ENCODE results near the gene TBCE.

TBCE gene

DNA sequence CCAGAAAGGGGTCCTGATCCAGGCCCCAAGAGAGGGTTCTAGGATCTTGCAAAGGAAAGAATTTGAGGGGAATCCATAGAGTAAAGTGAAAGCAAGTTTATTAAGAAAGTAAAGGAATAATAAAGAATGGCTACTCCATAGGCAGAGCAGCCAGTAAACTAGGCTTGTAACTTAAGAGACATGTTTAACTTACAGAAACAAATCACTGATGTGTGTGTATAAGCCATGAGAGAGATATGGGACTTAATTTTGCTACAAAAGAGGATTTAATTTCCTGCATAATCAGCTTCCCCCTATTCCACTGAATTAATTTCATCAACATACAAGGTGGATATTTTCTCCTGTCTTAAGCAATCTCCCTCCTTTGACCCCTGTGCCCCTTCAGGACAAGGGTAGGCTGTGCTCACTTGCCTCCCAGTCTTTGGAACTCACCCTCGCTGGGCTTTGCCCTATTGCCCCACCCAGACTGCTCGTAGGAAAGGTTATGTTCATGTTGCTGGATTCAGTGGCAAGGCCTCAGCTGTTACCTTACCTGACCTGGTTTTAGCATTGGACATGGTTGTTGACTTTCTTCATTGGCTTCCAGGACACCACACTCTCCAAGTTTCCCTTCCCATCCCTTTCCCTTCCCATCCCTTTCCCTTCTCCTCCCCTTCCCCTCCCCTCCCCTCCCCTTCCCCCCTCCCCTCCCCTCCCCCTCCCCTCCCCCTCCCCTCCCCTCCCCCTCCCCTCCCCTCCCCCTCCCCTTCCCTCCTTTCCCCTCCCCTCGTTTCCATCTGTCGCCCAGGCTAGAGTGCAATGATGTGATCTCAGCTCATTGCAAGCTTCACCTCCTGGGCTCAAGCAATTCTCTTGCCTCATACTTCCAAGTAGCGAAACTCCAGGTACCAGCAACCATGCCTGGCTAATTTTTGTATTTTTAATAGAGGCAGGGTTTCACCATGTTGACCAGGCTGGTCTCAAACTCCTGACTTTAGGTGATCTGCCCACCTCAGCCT lies 44.6 kb downstream of the TBCE start:
- no peak for DNase-seq (ENCODE audit: low read depth)

GRCh38 chr1:235415008-235415904 lies 48.0 kb downstream of the TBCE start:
- peak; percentile 76 for DNase-seq (ENCODE audit: low read depth)

- peak; percentile 17 for DNase-seq (ENCODE audit: low read depth)
These were observed 49.4 kb downstream of the TBCE start for GRCh38 chr1:235416662-235417049.

DNA sequence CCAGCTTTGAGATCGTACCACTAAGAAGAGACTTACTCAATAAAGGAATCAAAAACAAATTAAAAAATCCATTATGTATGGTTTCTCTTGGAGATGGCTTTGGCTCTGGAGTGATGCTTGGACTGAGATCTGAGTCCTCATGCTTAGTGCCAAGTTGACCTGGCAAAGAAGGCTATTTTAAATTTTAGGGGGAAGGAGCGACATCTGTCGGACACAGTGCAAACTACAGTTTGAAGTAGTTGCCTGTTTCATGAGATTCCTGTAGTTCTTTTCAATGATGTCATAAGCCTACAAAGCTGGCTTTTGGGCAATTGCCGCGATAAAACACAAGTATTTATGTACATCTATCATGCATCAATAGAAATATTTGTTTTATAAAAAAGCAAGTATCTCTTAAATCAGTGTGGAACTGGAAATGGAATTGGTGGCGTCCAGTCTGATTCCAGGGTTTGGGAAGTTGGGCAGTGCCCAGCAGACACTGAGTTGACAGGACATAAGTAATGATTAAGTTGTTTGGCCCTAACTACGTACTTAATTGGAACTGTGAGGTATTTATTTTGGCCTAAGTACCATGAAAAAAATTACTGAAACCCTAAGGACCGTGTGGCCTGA lies 50.0 kb downstream of the TBCE start:
- peak; percentile 72 for DNase-seq (ENCODE audit: low read depth)

GRCh38 chr1:235421751-235422150 lies 54.5 kb downstream of the TBCE start:
- no peak for DNase-seq (ENCODE audit: low read depth)

DNA sequence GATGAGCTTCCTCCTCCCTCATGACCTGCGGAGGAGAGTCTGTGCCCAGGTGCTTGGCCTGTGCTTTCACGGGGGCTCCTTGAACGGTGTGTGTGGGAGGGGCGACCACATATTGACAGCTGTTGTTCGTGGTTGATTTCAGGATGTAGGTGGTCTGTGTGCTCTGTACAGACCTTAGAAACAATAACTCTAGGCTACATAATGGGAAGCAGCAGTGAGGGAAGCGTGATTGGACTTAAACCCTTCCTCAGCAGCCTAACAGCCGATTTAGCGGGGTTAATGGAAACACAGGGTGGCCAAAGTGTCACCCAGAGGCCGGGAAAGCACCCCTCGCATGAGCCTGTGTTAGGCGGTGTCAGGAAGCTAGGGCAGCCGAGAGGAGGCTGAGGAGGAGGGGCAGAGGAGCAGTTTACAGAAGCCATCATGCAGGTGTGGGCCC lies 56.0 kb downstream of the TBCE start:
- no peak for DNase-seq (ENCODE audit: low read depth)

DNA sequence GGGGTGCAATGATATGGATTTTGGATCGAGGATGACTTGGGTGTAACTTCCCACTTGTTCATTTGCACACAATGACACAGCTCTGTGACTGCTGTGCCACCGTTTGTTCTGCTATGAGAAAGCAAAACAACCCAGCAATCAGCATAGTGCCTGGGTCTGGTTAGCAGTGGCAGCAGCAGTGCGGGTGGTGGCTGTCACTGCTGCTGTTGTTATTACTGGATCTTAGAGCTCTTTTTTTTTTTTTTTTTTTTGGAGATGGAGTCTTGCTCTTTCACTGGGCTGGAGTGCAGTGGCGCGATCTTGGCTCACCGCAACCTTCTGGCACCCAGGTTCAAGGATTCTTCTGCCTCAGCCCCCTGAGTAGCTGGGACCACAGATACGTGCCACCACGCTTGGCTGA lies 56.9 kb downstream of the TBCE start:
- DNase-seq (ENCODE audit: low read depth) = no peak

- no peak for DNase-seq (ENCODE audit: low read depth)
These were observed 58.1 kb downstream of the TBCE start for GRCh38 chr1:235425357-235425756.

DNA sequence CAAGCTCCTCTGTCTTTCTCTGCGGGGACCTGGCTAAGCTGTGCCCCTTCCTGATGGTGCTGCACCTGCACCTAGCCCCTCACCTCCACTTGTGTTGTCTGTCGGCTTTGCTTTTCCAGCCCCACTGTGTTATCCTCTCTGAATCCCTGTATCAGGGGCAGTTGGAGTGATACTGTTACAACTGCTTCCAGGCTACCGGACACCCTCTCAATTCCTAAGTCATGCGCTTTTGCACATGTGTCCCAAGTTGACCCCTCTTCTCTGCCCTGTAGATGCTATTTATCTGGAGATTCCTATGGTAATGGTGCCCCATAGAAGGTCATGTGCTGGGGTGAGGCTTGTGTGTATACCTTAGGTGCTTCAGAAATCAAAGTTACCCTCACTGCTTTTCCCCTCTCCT lies 58.9 kb downstream of the TBCE start:
- DNase-seq (ENCODE audit: low read depth) = no peak

- no peak for DNase-seq (ENCODE audit: low read depth)
These were observed 59.5 kb downstream of the TBCE start for GRCh38 chr1:235426680-235427079.

DNA sequence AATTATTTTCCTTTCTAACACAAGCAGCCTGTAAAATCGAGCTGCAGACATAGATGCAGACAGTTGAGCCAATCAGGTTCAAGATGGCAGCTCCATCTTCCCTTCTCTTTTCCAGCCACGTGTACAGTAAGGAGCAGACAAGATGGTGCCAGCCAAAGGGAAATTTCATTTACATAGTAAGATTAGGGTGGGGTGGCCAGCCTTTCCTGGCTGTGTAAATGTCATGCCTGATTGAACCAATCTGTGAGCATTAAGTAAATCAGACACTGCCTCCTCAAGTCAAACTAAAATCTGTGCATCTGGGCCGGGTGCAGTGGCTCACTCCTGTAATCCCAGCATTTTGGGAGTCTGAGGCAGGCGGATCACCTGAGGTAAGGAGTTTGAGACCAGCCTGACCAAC lies 60.2 kb downstream of the TBCE start:
- DNase-seq (ENCODE audit: low read depth) = no peak

- no peak for DNase-seq (ENCODE audit: low read depth)
These were observed 61.9 kb downstream of the TBCE start for GRCh38 chr1:235429143-235429542.

GRCh38 chr1:235430991-235431390 lies 63.8 kb downstream of the TBCE start:
- no peak for DNase-seq (ENCODE audit: low read depth)

DNA sequence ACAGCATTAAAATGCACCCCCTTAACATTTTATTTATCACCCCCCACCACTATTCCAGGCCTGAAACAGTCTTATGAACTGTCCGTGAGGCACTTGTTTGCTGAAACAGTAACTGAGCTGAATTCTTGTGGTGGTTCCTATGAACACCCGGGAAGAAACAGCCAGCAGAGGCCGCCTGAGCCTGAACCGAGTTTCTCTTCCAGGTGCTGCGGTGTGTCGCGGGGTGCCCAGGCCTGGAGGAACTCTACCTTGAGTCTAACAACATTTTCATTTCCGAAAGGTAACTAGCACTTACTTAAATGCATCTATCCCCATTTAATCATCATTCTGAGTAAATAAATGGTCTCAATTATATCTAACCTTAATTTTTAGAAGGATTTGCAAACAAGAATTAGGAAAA lies 66.8 kb downstream of the TBCE start:
- no peak for DNase-seq (ENCODE audit: low read depth)

DNA sequence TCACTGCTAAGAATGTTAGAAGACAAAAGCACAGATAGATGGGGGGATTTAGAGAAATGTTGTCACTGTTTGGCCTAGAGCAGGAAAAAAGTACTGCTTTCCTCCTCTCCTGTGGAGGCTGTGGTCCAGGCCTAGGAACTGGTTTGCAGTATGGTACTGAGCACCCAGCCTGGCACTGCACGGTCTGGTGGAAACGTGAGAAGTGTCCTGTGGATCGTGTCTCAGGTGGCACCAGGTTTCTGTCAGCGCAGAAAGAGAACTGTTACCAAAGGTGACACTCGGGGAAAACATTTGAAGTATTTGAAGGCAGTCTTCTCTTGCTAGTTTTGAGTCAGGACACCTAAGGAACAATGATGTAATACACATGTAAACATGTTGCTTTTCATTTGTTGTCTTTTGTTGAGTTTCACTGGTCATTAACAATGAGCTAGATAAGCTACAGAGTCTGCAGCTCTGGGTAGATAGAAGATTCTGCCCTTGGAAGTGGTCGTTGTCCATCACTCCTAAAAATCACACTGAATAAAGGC lies 74.0 kb downstream of the TBCE start:
- no peak for DNase-seq (ENCODE audit: low read depth)

GRCh38 chr1:235442788-235443429 lies 75.7 kb downstream of the TBCE start:
- DNase-seq (ENCODE audit: low read depth) = peak; percentile 68

- no peak for DNase-seq (ENCODE audit: low read depth)
These were observed 81.4 kb downstream of the TBCE start for GRCh38 chr1:235448616-235449015.

- DNase-seq (ENCODE audit: low read depth) = no peak
These were observed 83.2 kb downstream of the TBCE start for GRCh38 chr1:235450433-235450832.

DNA sequence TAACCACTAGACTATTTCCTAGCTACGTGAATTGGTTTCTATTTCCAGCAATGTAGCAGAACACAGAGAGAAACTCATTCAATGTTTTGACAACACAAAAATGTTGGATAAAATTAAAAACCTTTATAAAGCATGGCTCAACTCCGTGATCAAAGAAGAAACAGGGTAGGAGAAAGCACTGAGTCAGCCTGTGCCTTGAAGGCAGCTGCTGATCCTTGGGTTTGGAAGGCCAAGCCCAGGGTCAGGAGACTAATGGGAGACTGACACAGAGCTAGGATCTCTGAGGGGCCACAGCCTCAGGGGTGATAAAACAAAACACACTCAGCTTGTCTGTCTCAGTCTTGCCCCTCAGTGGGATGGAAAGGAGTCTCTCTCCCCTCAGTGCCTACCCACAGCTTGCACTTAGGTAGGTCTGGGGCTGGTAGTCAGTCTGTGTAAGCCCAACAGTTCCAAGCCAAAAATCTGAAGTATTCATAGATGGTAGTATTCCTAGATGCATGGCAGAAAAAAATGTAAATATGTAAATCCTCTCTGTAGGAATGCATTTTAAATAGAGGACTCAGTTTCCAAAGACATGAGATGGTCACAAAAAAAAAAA lies 83.8 kb downstream of the TBCE start:
- DNase-seq (ENCODE audit: low read depth) = no peak

DNA sequence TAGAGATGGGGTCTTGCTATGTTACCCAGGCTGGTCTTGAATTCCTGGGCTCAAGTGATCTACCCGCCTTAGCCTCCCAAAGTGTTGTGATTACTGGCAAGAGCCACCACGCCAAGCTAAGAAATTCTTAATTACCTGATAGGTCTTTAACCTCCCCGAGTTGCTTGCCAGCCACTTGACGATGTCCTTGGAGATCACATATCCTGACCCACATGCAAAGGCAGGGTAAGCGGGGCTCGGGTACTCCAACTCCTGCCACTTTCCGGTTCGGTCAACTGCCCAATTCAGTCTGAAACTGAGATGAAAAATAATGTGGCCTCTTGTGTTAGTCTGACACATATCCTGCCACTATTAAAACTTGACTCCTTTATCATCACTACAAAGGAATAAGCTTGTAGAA lies 86.8 kb downstream of the TBCE start:
- DNase-seq (ENCODE audit: low read depth) = no peak

DNA sequence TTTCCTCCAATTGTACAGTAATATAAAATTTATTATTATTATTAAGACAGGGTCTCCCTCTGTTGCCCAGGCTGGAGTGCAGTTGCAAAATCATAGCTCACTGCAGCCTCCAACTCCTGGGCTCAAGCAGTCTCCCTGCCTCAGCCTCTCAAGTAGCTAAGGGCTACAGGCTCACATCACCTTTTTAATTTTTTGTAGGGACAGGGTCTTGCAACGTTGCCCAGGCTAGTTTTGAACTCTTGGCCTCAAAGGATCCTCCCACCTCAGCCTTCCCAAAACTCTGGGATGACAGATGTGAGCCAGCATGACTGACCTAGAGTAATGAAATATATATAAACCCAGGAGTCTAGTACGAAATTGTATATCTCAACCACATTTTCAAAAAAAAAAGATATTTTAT lies 87.9 kb downstream of the TBCE start:
- DNase-seq (ENCODE audit: low read depth) = no peak
